CD4-positive, alpha-beta T cell treated with Interleukin-6 for 4 hours (primary cell): ENCODE data around the gene SLC25A34.

Experiments
- DNase-seq: peaks from one replicate; pipeline ENCODE4 v3.0.0-alpha.2; 2020; ENCODE audit warnings: mixed read lengths

SLC25A34 gene

GRCh38 chr1:15786581-15786980 is 50.5 kb downstream of the SLC25A34 start:
- no peak for DNase-seq

GRCh38 chr1:15788624-15789301 is 52.7 kb downstream of the SLC25A34 start:
- DNase-seq = no peak
